Measurements from ENCODE around the gene ENTPD7.
A peak's percentile ranks its signal among the peaks of the same experiment; 100 is the strongest.

ENTPD7 gene

DNA sequence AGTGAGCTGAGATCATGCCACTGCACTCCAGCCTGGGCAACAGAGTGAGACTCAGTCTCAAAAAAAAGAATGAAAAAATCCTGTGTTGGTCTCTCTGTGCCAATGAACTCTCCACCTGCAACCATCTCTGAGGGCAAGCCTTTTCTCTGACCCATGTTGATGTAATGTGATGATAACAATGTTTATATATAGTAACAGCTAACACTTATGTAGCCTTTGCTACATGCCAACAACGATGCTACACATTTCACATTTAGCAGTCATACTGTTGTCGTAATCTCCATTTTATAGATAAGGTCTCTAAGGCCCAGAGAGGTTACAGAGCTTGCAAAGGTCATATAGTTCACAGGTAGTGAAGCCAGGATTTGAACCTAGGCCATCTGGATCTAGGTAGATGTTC lies 61.1 kb downstream of the ENTPD7 start:
- H3K27me3 ChIP-seq (ENCODE audit: insufficient read depth, low read depth): no peaks in the 10 kb centered on the region
- 0 out of 2 replicates have a peak, but pooled peaks cover 3% of the 10 kb centered on the region for H3K36me3 ChIP-seq (ENCODE audit: insufficient read depth)
- no peaks in the 10 kb centered on the region for H3K4me1 ChIP-seq (ENCODE audit: low read depth, poor library complexity, severe bottlenecking)
- no peak overlapping the region for H3K4me2 ChIP-seq
- no peak overlapping the region for H3K9ac ChIP-seq
- TF ChIP-seq, protein P1, sequence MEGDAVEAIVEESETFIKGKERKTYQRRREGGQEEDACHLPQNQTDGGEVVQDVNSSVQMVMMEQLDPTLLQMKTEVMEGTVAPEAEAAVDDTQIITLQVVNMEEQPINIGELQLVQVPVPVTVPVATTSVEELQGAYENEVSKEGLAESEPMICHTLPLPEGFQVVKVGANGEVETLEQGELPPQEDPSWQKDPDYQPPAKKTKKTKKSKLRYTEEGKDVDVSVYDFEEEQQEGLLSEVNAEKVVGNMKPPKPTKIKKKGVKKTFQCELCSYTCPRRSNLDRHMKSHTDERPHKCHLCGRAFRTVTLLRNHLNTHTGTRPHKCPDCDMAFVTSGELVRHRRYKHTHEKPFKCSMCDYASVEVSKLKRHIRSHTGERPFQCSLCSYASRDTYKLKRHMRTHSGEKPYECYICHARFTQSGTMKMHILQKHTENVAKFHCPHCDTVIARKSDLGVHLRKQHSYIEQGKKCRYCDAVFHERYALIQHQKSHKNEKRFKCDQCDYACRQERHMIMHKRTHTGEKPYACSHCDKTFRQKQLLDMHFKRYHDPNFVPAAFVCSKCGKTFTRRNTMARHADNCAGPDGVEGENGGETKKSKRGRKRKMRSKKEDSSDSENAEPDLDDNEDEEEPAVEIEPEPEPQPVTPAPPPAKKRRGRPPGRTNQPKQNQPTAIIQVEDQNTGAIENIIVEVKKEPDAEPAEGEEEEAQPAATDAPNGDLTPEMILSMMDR (conservative IDR thresholded peaks at IDR 0.05; ENCODE audit: low read depth, low read length): no peak
- H3K4me3 ChIP-seq (IDR thresholded peaks at IDR 0.05; ENCODE audit: insufficient read depth, low read depth, low read length): no peak overlapping the region
- H3K79me2 ChIP-seq (ENCODE audit: insufficient read depth, low read depth): no peaks in the 10 kb centered on the region
- H2AFZ ChIP-seq (ENCODE audit: low read depth): no peak overlapping the region
- no peak overlapping the region for H3K27ac ChIP-seq
- no peaks in the 10 kb centered on the region for H4K20me1 ChIP-seq (ENCODE audit: insufficient read depth)

DNA sequence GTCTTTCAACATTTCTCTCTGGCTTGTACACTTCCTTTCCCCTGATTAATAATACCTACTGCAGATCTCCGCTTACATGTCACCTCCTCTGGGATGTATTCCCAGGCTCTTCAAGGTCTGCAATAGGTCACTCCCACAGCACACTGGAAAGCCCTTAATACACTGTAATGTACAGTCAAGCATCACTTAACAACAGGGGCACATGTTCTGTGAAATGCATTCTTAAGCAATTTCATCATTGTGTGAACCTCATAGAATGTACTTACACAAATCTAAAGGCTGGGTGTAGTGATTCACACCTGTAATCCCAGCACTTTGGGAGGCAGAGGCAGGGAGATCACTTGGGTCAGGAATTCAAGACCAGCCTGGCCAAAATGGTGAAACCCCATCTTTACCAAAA lies 70.7 kb downstream of the ENTPD7 start:
- peaks cover 10% of the 10 kb centered on the region; the same call in 1 of the 2 replicates for H3K79me2 ChIP-seq (ENCODE audit: insufficient read depth, low read depth)

DNA sequence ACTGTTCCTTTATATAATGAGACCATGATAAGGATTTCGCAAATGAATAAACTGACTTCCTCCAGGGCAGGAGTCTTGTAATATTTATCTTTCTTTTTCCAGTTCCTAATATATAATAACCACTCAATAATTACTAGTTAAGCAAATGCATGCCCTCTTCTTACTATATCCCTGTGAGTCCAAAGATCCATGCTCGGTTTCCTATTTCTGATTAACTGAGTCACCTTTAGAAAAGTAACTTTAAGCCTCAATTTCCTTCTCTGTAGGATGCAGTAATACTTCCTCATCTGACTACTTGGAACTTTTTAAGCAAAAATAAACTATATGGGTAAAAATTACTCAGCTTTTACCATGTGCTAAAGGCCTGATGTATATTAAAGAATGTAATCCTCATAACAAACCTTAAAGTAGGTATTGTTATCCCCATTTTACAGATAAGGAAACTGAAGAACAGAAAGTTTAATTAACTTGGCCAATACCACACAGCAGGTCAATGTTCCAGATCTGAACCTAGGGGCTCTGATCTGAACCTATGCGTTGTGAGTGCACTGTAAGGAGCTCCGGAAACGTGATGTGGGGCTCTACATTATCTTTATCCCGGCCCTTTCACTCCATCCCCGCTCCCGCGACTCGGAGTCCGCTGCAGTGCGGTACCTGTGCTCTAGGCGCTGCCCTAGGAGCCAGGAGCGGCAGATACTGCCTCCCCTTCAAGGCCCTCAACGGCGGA lies 72.2 kb downstream of the ENTPD7 start:
- Histone ChIP-seq H4K20me1 (ENCODE audit: insufficient read depth) (no peaks in the 10 kb centered on the region), H2AFZ (ENCODE audit: low read depth) (peak overlapping the region; percentile 85; the same call in 1 of the 2 replicates), H3K9ac (peak overlapping the region; percentile 88), H3K79me2 (ENCODE audit: insufficient read depth, low read depth) (peaks cover 10% of the 10 kb centered on the region; the same call in 1 of the 2 replicates), H3K4me2 (peak overlapping the region; percentile 79), H3K4me3 (IDR thresholded peaks at IDR 0.05; ENCODE audit: insufficient read depth, low read depth, low read length) (no peak overlapping the region), H3K27ac (peak overlapping the region; percentile 86), H3K27me3 (ENCODE audit: insufficient read depth, low read depth) (no peaks in the 10 kb centered on the region), H3K4me1 (ENCODE audit: low read depth, poor library complexity, severe bottlenecking) (peaks cover 6% of the 10 kb centered on the region), H3K36me3 (ENCODE audit: insufficient read depth) (no peaks in the 10 kb centered on the region; the same call in 1 of the 2 replicates)
- TF ChIP-seq, protein P1 (conservative IDR thresholded peaks at IDR 0.05; ENCODE audit: low read depth, low read length): no peak

More for the DNA sequence above, 70.7 kb downstream of the ENTPD7 start:
- no peak overlapping the region for H3K4me3 ChIP-seq (IDR thresholded peaks at IDR 0.05; ENCODE audit: insufficient read depth, low read depth, low read length)
- H2AFZ ChIP-seq (ENCODE audit: low read depth): no peak overlapping the region
- TF ChIP-seq, protein P1 (conservative IDR thresholded peaks at IDR 0.05; ENCODE audit: low read depth, low read length): no peak
- H3K27me3 ChIP-seq (ENCODE audit: insufficient read depth, low read depth): no peaks in the 10 kb centered on the region
- no peak overlapping the region for H3K9ac ChIP-seq
- peaks cover 6% of the 10 kb centered on the region for H3K4me1 ChIP-seq (ENCODE audit: low read depth, poor library complexity, severe bottlenecking)
- H4K20me1 ChIP-seq (ENCODE audit: insufficient read depth): no peaks in the 10 kb centered on the region
- no peaks in the 10 kb centered on the region; the same call in 1 of the 2 replicates for H3K36me3 ChIP-seq (ENCODE audit: insufficient read depth)
- no peak overlapping the region for H3K4me2 ChIP-seq
- H3K27ac ChIP-seq: no peak overlapping the region

DNA sequence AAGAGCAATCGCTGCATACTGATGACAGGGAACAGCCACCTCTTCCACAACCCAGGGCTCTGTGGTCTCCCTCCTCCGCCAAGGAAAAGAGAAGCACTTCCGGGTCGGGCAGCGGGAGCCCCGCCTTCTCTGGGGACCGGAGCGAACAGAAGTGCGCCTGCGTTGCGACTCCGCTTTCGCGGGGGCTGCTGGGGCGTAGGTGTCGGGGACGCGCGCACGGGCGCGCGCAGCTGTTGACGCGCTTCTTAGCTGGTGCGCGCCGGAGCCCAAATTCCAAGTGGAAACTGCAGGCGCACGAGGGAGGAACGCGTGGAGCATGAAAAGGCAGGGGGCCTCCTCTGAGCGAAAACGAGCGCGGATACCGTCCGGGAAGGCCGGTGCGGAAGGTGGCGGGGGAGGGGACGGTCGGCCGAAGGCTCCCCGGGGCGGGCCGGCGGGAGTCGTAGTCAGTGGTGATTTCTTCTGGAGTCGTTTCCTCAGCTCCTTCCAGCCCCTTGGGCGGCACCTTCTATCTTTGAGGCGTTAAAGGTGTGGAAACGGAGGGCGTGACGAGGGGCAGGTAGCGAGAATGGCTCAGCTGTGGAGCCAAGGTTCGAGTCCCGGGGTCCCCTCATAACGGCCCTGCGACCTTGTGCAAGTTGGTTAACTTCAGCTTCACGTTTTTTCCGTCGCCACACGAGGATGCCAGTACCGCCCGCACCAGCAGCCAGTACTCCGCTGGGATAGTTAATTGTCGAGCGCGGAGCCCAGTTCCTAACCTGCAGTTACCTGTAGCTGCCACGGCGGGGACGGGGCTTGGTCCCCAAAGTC lies 72.9 kb downstream of the ENTPD7 start, which contains the start of the genes COX15 and CUTC:
TSS of gene COX15 (minus strand) at position 95 of the 810 bp plus-strand sequence. CDS start at position 17, 78 bp downstream.
TSS of gene CUTC (plus strand) at position 202 of the 810 bp plus-strand sequence. CDS start at position 317, 115 bp downstream.
- H2AFZ ChIP-seq (ENCODE audit: low read depth): peak within 1 kb of the TSS; percentile 85
- H4K20me1 ChIP-seq (ENCODE audit: insufficient read depth): no peaks in the 10 kb centered on the region
- peaks cover 10% of the 10 kb centered on the region; the same call in 1 of the 2 replicates for H3K79me2 ChIP-seq (ENCODE audit: insufficient read depth, low read depth)
- TF ChIP-seq, protein P1 (conservative IDR thresholded peaks at IDR 0.05; ENCODE audit: low read depth, low read length): peak; percentile 50
- no peak within 1 kb of the TSS for H3K4me3 ChIP-seq (IDR thresholded peaks at IDR 0.05; ENCODE audit: insufficient read depth, low read depth, low read length)
- peak within 1 kb of the TSS; percentile 88 for H3K9ac ChIP-seq
- H3K27me3 ChIP-seq (ENCODE audit: insufficient read depth, low read depth): no peaks in the 10 kb centered on the region
- H3K27ac ChIP-seq: peak within 1 kb of the TSS; percentile 86
- H3K4me1 ChIP-seq (ENCODE audit: low read depth, poor library complexity, severe bottlenecking): peaks cover 6% of the 10 kb centered on the region
- H3K36me3 ChIP-seq (ENCODE audit: insufficient read depth): peaks cover 4% of the 10 kb centered on the region; the same call in 1 of the 2 replicates
- H3K4me2 ChIP-seq: peak within 1 kb of the TSS; percentile 79
